K562 (cell line): ENCODE results near the gene CHRDL1. TPM values are rescaled to one million over a fixed set of nuclear protein-coding genes. Genes with fewer than 3 reads are reported as not detected.

ENCODE experiments used
- ATAC-seq: fragments of 200-7000 bp; cut with Tn5 transposase; 3 replicates; pipeline ENCODE4 v1.9.1; 2020; ENCODE audit warnings: moderate library complexity
- BruUV-seq: library from RNA; stranded (reverse); fragments of 400-500 nt; replicated peaks from 2 replicates; lab custom pipeline; 2021; lab: Mats Ljungman, UMichigan
- CTCF ChIA-PET: fragments of 300-600 bp; formaldehyde crosslinking; extraction: SDS; loops from one replicate; lab custom pipeline; 2021; ENCODE audit warnings: low intra/inter-chr PET ratio; lab: Yijun Ruan, JAX
- POLR2A ChIA-PET: fragments of 300-600, 350-650 bp; sonication (Branson Sonifier 250); formaldehyde crosslinking; extraction: SDS; loops from one replicate; lab custom pipeline; 2021; ENCODE audit warnings: antibody characterized with exemption, inconsistent platforms; lab: Yijun Ruan, JAX
- DNase-seq, 4 experiments: peaks; one replicate each; pipeline versions ENCODE4 v3.0.0 to v3.0.0-alpha.2; 2011 to 2018; ENCODE audit warnings: low spot score in 3 of 4, mixed read lengths in 3 of 4; ENCODE audit errors: extremely low read depth in 1 of 4
- FAIRE-seq: peaks from 2 replicates; lab custom pipeline; 2011; peaks lifted over from hg19 to GRCh38; lab: Jason Lieb, UNC
- H2AFZ ChIP-seq: 2 replicates; pipeline ENCODE4 v1.6.0; 2011; ENCODE audit warnings: low read depth, low read length, control low read depth, inconsistent platforms
- H3K27ac ChIP-seq: fragments of 200-600 bp; 3 replicates; pipeline ENCODE4 v1.8.0; 2011; ENCODE audit warnings: low read depth, mild to moderate bottlenecking, control low read depth, inconsistent platforms, low read length, moderate library complexity, mixed read lengths; ENCODE audit errors: extremely low read depth
- H3K27me3 ChIP-seq, 2 experiments: fragments of 300-600 bp in 1 of 2; 2 replicates in 1 of 2; 3 replicates in 1 of 2; pipeline versions ENCODE4 v1.6.0 to v1.8.0; 2011; ENCODE audit warnings: inconsistent platforms in 2 of 2, low read length in 2 of 2, mild to moderate bottlenecking in 1 of 2, mixed read lengths in 1 of 2, moderate library complexity in 1 of 2; ENCODE audit not compliant: control insufficient read depth in 2 of 2, insufficient read depth in 2 of 2
- H3K36me3 ChIP-seq: fragments of 300-600 bp; 3 replicates; pipeline ENCODE4 v1.8.0; 2011; ENCODE audit warnings: mild to moderate bottlenecking, low read length, inconsistent platforms; ENCODE audit not compliant: control insufficient read depth, insufficient read depth
- H3K4me1 ChIP-seq, 2 experiments: fragments of 200-600 bp in 1 of 2; replicated peaks in 1 of 2; 2 replicates in 1 of 2; 3 replicates in 1 of 2; pipeline versions ENCODE4 v1.5.1 to v1.8.0; 2011; ENCODE audit warnings: inconsistent platforms in 2 of 2, low read length in 2 of 2, mild to moderate bottlenecking in 1 of 2, mixed read lengths in 1 of 2, moderate library complexity in 1 of 2; ENCODE audit not compliant: control insufficient read depth in 2 of 2, insufficient read depth in 2 of 2
- H3K4me2 ChIP-seq: 2 replicates; pipeline ENCODE4 v1.6.1; 2011; ENCODE audit warnings: low read length, control low read depth, inconsistent platforms, mixed read lengths; ENCODE audit not compliant: insufficient read depth
- H3K4me3 ChIP-seq: fragments of 200-600 bp; sonication (generic), shearing (Covaris generic); 2 replicates; pipeline ENCODE4 v1.5.1; 2016; ENCODE audit warnings: control low read depth, inconsistent platforms
- H3K79me2 ChIP-seq: fragments of 200-600 bp; 3 replicates; pipeline ENCODE4 v1.8.0; 2011; ENCODE audit warnings: low read length, inconsistent platforms; ENCODE audit not compliant: control insufficient read depth, insufficient read depth
- H3K9ac ChIP-seq, 2 experiments: 2 replicates each; pipeline versions ENCODE4 v1.6.0 to v1.6.1; 2011; ENCODE audit warnings: low read depth in 2 of 2, low read length in 2 of 2, control low read depth in 1 of 2, inconsistent platforms in 1 of 2, mild to moderate bottlenecking in 1 of 2, mixed read lengths in 1 of 2; ENCODE audit not compliant: insufficient read depth in 1 of 2
- H3K9me1 ChIP-seq: one replicate; pipeline ENCODE4 v1.6.0; 2011; ENCODE audit warnings: inconsistent platforms, mild to moderate bottlenecking, low read length, moderate library complexity; ENCODE audit not compliant: control insufficient read depth, insufficient read depth
- H3K9me3 ChIP-seq: replicated peaks from 2 replicates; pipeline ENCODE4 v1.5.1; 2011; ENCODE audit warnings: low read depth, low read length, inconsistent platforms; ENCODE audit not compliant: control insufficient read depth, insufficient read depth
- H4K20me1 ChIP-seq: replicated peaks from 2 replicates; pipeline ENCODE4 v1.6.1; 2011; ENCODE audit warnings: low read length, inconsistent platforms, mixed read lengths; ENCODE audit not compliant: control insufficient read depth, insufficient read depth
- BDP1 ChIP-seq: IDR thresholded peaks from 3 replicates; pipeline ENCODE4 v1.6.1; 2011; ENCODE audit not compliant: insufficient read length, insufficient read depth
- CTBP1 ChIP-seq: fragments of 450-650 bp; IDR thresholded peaks from 2 replicates; pipeline ENCODE4 v1.6.1; 2016; ENCODE audit warnings: borderline replicate concordance
- DDX20 ChIP-seq: fragments of 450-650 bp; IDR thresholded peaks from 2 replicates; pipeline ENCODE4 v1.6.1; 2016; ENCODE audit warnings: missing genetic modification characterization, low read depth, mild to moderate bottlenecking, missing compliant biosample characterization, moderate library complexity
- ELK3 ChIP-seq: fragments of 450-650 bp; formaldehyde crosslinking; IDR thresholded peaks from 2 replicates; pipeline ENCODE4 v1.4.0; 2020; ENCODE audit warnings: mild to moderate bottlenecking
- ETS2 ChIP-seq: IDR thresholded peaks from 2 replicates; pipeline ENCODE4 v1.6.1; 2016; ENCODE audit warnings: borderline replicate concordance, missing genetic modification characterization, mild to moderate bottlenecking, moderate library complexity, missing compliant biosample characterization; ENCODE audit not compliant: poor library complexity, severe bottlenecking
- HBP1 ChIP-seq: fragments of 450-650 bp; formaldehyde crosslinking; IDR thresholded peaks from 2 replicates; pipeline ENCODE4 v1.4.0; 2022; ENCODE audit warnings: missing genetic modification characterization
- HDAC2 ChIP-seq: fragments of 450-650 bp; IDR thresholded peaks from 2 replicates; pipeline ENCODE4 v1.6.1; 2016; ENCODE audit warnings: mild to moderate bottlenecking
- NFE2 ChIP-seq: IDR thresholded peaks from 2 replicates; pipeline ENCODE4 v1.6.1; 2014; ENCODE audit warnings: antibody characterized with exemption, low read depth
- TCFL5 ChIP-seq: fragments of 250-450 bp; sonication (Bioruptor Pico); conservative IDR thresholded peaks from 2 replicates; pipeline ENCODE4 v1.6.1; 2021; ENCODE audit warnings: mild to moderate bottlenecking, moderate library complexity, matching md5 sums
- TSC22D4 ChIP-seq: fragments of 450-650 bp; IDR thresholded peaks from 2 replicates; pipeline ENCODE4 v1.6.1; 2016; ENCODE audit warnings: missing genetic modification characterization, missing biosample characterization, control low read depth
- ZNF764 ChIP-seq: fragments of 250-450 bp; sonication (Bioruptor Pico); IDR thresholded peaks from 2 replicates; pipeline ENCODE4 v1.4.0; 2020; ENCODE audit warnings: low read depth, mild to moderate bottlenecking, moderate library complexity
- WGBS: fragments of 100-300 bp; shearing (Covaris generic); methylation state at CpG from one replicate; pipeline ENCODE4 v1.1.6; 2016; ENCODE audit warnings: low coverage, mixed read lengths; ENCODE audit not compliant: insufficient coverage; ENCODE audit errors: missing lambda C conversion rate; 5-methylcytosine and 5-hydroxymethylcytosine counted together
- in situ Hi-C: fragments of 300-500 bp; cut with MboI; formaldehyde crosslinking; loops from 4 replicates; pipeline ENCODE4 v1.15.0; 2018; ENCODE audit warnings: inconsistent platforms, mixed read lengths
- intact Hi-C: fragments of 100-400 bp; cut with micrococcal nuclease; formaldehyde crosslinking; loops from 2 replicates; pipeline ENCODE4 v1.14.2; 2022
- polyA plus RNA-seq, 8 experiments: library from polyadenylated mRNA; depleted of rRNA in 4 of 8; stranded (reverse) in 5 of 8; unstranded in 3 of 8; fragments of >200 nt; fragmentation: Nextera tagmentation in 2 of 8; fragmentation: Illumina TruSeq in 1 of 8; extraction: Ambion mirVana in 2 of 8; extraction: Trizol in 1 of 8; gene quantifications; 2 replicates each; pipeline versions ENCODE4 v1.2.1 to v1.2.3, GENCODE V29; 2011 to 2014; ENCODE audit warnings: inconsistent platforms in 1 of 8, missing spikeins in 1 of 8
- total RNA-seq, 7 experiments: library from RNA; depleted of rRNA in 6 of 7; stranded (reverse); fragments of >200 nt in 6 of 7; fragmentation: Illumina TruSeq in 2 of 7; extraction: Trizol in 2 of 7; gene quantifications; 2 replicates each; pipeline versions ENCODE4 v1.2.1 to v1.2.3, GENCODE V29; 2011 to 2021; ENCODE audit warnings: low replicate concordance in 1 of 7

Gene CHRDL1
- total and polyA plus RNA-seq, 9 of the 15 experiments (the other 6 are each of a cell fraction or from before 2014, with no cell fraction given): not detected

GRCh38 chrX:110723844-110724243, 71.8 kb downstream of the CHRDL1 start:
- CTCF ChIA-PET: no interaction called here
- FAIRE-seq (no peak), ATAC-seq (no peak)

More at GRCh38 chrX:110723844-110724243, 71.8 kb downstream of the CHRDL1 start:
- Histone ChIP-seq H2AFZ (no peak overlapping the region), H3K9ac (no peak overlapping the region), H3K36me3 (no peaks in the 10 kb centered on the region), H3K9me1 (no peaks in the 10 kb centered on the region), H3K4me2 (no peak overlapping the region), H3K9me3 (no peaks in the 10 kb centered on the region), H3K4me3 (no peak overlapping the region), H3K4me1 (no peaks in the 10 kb centered on the region), H3K27ac (no peak overlapping the region), H4K20me1 (no peaks in the 10 kb centered on the region), H3K27me3 (no peaks in the 10 kb centered on the region), H3K79me2 (no peaks in the 10 kb centered on the region)
- no peak for DNase-seq
- no peak for TF ChIP-seq ZNF764
- TF ChIP-seq NFE2: no peak
- no peak for TF ChIP-seq ETS2 (tag)
- TF ChIP-seq DDX20 (tag): no peak
- TF ChIP-seq TSC22D4 (tag): no peak
- TF ChIP-seq CTBP1: no peak
- no peak for TF ChIP-seq HDAC2
- no peak for TF ChIP-seq BDP1
- TF ChIP-seq ELK3: no peak
- TF ChIP-seq HBP1 (CRISPR knock-in tag): no peak
- TF ChIP-seq TCFL5: no peak
- POLR2A ChIA-PET: no interaction called here
- WGBS: 0% methylated on average over 2 of the region's 2 CpGs
- no TSS peak for BruUV-seq
- intact Hi-C loops (no loop called here), in situ Hi-C loops (no loop called here)
